ENCODE results near the gene ARHGAP1.

ARHGAP1 gene

DNA sequence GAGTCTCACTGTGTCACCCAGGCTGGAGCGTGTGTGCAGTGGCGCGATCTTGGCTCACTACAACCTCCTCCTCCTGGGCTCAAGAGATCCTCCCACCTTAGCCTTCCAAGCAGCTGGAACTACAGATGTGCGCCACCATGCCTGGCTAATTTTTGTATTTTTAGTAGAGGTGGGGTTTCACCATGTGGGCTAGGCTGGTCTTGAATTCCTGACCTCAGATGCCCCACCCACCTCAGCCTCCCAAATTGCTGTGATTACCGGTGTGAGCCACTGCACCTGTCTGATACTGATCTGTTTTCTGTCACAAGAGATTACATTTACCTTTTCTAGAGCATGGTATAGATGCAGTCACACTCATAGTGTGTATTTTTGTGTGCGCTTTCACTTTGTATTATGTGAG, 71.5 kb downstream of the ARHGAP1 start:
- H3K27ac ChIP-seq, result no peak overlapping the region
- H3K4me3 ChIP-seq, result no peak overlapping the region
- DNase-seq, result no peak
- TF ChIP-seq, protein P1, sequence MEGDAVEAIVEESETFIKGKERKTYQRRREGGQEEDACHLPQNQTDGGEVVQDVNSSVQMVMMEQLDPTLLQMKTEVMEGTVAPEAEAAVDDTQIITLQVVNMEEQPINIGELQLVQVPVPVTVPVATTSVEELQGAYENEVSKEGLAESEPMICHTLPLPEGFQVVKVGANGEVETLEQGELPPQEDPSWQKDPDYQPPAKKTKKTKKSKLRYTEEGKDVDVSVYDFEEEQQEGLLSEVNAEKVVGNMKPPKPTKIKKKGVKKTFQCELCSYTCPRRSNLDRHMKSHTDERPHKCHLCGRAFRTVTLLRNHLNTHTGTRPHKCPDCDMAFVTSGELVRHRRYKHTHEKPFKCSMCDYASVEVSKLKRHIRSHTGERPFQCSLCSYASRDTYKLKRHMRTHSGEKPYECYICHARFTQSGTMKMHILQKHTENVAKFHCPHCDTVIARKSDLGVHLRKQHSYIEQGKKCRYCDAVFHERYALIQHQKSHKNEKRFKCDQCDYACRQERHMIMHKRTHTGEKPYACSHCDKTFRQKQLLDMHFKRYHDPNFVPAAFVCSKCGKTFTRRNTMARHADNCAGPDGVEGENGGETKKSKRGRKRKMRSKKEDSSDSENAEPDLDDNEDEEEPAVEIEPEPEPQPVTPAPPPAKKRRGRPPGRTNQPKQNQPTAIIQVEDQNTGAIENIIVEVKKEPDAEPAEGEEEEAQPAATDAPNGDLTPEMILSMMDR (IDR thresholded peaks at IDR 0.05), result no peak
- H3K27me3 ChIP-seq, result no peaks in the 10 kb centered on the region
- peaks cover 34 to 82% (median 57%) of the 10 kb centered on the region in 3 donors for H3K36me3 ChIP-seq
- H3K4me1 ChIP-seq, result peaks cover 0 to 4% (median 0%) of the 10 kb centered on the region in 4 donors
- H3K9me3 ChIP-seq, result no peaks in the 10 kb centered on the region
- intact Hi-C loops (cut with DNase I; ENCODE audit: low total_unique reads), result no loop called here

Data from tibial artery (tissue), 4 donors.